Astrocyte of the hippocampus (primary cell): Measurements from ENCODE around the gene EPN3.

ENCODE experiments used
- DNase-seq: peaks from one replicate; pipeline ENCODE4 v3.0.0; 2011; ENCODE audit warnings: low read depth, low spot score

Gene EPN3

GRCh38 chr17:50566886-50567285 is 34.4 kb downstream of the EPN3 start:
- DNase-seq, result no peak

- no peak for DNase-seq
These were observed 36.1 kb downstream of the EPN3 start for GRCh38 chr17:50568659-50569058.

GRCh38 chr17:50569592-50569991 is 37.1 kb downstream of the EPN3 start:
- DNase-seq, result no peak

DNA sequence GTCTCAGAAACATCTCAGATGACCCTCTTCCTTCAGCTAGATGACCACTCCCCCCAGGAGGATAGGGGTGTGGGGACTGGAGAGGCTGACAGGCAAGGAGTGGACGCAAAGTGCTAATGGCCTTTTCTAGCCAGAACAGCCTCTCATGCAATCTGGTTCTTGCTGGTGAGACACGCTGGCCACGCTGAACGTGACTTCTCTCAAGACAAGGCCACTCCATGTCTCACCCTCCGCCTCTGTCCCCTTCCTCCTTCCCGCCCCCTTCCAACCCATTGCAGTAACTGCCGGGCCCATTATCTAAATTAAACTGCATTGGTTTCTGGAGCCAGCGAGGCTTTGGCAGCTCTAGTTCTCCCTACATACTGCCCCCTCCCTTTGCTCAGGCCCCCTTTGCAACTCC is 37.5 kb downstream of the EPN3 start:
- no peak for DNase-seq

GRCh38 chr17:50570528-50570927 is 38.0 kb downstream of the EPN3 start:
- no peak for DNase-seq

DNA sequence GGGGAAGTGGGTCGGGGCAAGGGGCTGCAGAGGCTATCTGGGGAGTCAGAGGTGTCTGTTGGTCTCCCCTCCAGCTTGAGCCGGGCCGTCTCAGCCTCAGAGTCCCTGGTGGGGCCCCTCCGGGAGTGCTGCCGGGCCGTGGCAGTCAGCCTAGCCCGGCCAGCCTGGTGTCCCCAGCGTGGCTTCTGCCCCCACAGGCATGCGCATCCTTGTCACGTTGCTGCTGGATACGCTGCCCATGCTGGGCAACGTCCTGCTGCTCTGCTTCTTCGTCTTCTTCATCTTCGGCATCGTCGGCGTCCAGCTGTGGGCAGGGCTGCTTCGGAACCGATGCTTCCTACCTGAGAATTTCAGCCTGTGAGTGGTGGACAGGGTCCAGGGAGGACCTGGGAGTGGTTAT is 39.1 kb downstream of the EPN3 start:
- DNase-seq, result no peak

GRCh38 chr17:50572541-50572940 is 40.0 kb downstream of the EPN3 start:
- DNase-seq, result no peak

GRCh38 chr17:50573866-50574611 is 41.5 kb downstream of the EPN3 start:
- DNase-seq, result no peak

GRCh38 chr17:50575581-50576210 is 43.2 kb downstream of the EPN3 start:
- DNase-seq, result no peak

GRCh38 chr17:50576864-50577263 is 44.3 kb downstream of the EPN3 start:
- DNase-seq, result no peak

DNA sequence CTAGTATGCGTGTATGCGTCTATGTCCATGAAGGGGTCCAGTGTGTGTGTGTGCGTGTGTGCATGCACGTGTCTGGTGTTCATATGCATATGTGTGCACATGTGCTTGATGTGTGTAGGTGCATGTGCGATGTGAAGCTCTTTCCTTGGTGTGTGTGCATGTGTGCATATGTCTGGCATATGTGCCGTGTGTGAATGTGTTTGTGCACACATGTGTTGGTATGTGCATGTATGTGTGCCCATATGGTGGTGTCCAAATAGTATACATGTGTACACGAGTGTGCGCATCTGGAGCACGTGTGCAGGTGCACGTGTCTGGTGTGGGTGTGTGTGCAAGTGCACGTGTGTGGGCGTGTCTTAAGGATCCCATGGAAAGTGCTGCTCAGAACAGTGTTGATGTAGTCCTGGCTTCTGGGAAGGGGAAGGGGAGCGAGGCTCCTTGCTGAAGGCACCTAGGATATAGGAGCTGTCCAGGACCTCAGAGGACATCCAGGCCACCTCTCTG is 45.0 kb downstream of the EPN3 start:
- no peak for DNase-seq

DNA sequence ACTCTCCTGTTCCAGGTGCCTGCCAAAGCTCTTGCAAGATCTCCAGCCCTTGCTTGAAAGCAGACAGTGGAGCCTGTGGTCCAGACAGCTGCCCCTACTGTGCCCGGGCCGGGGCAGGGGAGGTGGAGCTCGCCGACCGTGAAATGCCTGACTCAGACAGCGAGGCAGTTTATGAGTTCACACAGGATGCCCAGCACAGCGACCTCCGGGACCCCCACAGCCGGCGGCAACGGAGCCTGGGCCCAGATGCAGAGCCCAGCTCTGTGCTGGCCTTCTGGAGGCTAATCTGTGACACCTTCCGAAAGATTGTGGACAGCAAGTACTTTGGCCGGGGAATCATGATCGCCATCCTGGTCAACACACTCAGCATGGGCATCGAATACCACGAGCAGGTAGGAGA is 45.6 kb downstream of the EPN3 start:
- DNase-seq, result no peak

DNA sequence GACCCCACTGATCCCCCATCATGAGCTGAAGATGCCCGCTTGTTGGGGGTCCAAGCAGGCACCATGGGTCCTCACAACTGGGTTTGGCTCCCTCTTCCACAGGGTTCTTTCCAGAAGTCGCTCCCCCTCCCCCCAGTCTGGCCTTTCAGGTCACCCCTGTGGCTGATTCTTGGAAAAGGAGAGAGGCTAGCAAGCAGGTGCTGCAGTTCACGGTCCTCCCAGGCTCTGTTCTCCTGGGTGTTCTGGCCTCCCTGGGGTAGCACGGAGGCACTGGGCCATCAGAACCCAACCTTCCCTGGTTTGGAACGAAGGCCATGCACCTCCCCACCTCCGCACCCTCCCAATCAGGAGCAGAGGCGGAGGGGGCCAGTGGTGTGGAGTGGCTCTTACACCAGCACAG is 46.9 kb downstream of the EPN3 start:
- no peak for DNase-seq

GRCh38 chr17:50580646-50581045 is 48.1 kb downstream of the EPN3 start:
- DNase-seq, result no peak

GRCh38 chr17:50581316-50581715 is 48.8 kb downstream of the EPN3 start:
- no peak for DNase-seq

GRCh38 chr17:50582741-50583140 is 50.2 kb downstream of the EPN3 start:
- DNase-seq, result no peak

- DNase-seq, result no peak
These were observed 51.1 kb downstream of the EPN3 start for GRCh38 chr17:50583641-50584040.

DNA sequence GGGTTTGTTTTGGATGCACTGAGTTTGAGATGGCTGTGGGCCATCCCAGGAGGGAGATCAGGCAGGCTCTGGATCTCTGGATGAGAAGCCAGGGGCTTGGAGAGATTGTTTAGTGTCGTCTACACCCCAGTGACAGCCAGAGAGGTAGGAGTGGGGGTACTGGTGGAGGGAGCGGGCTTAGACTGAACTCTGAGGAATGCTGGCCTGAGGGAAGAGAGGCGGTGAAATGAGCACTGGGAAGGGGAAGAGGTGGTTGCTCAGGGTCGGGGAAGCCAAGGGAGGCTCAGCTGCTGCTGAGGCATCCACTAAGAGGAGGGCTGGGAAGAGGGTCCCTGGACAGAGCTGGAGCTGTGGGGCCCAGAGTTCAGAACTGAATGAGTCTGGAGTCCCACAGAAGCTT is 51.6 kb downstream of the EPN3 start:
- DNase-seq, result no peak

DNA sequence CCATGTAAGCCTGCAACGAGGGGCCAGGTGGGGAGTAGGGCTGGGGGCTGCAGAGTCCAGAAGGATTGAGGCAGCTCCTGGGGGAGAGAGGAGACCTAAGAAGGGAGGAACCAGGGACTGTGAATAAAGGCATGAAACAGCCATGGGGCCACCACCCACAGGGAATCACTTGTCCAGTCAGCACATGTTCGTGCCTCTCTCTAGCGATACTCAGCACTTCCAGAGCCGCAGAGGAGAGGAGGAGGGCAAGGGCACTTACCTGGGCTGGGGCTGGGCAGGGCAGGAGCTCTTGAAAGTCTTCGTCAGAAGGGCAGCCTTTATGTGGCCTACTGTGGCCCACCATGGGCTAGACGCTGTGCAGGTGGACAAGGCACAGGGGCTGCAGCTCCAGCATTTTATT is 52.2 kb downstream of the EPN3 start:
- DNase-seq, result no peak

- no peak for DNase-seq
These were observed 52.8 kb downstream of the EPN3 start for GRCh38 chr17:50585346-50585745.

GRCh38 chr17:50585891-50586290 is 53.4 kb downstream of the EPN3 start:
- DNase-seq, result no peak

DNA sequence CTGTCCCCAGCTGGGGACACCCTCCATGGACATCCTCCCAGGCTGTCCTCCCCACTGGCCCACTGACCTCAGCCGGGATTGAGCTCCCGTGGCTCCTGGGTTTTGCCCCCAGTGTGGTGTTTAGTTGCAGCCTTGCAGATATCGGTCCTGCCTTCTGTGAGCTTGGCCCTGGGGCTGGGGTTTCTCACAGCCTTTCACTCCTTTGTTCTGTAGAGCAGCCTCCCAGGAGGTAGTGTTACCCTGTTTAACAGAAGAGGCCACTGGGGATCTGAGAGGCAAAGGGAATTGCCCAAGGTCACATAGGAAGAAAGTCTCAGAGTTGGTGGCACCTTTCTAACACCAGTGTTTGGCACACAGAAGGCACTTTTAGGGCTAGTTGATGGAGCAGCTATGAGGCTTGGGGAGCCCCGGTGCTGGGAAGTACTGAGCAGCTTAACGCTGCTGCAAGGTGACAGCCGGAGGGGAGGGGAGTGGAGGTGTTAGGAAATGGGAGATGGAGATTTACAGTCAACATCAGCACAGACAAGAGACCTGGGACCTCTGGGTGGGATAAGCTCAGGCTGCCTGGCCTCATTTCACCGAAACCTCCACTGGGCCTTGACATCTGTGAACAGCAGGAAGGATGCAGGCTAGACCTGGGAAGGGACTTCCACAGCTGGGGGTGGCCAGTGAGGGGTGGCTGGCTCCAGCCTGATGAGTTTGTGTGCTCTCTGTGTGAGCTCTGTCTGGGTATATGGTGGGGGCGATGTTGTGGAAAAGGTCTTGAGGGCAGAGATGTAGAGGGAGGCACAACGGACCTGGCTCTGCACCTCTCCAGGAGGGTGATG is 54.1 kb downstream of the EPN3 start:
- DNase-seq, result no peak

GRCh38 chr17:50587571-50587970 is 55.0 kb downstream of the EPN3 start:
- no peak for DNase-seq
